GM19467 (cell line): Measurements from ENCODE around the gene NKX1-1.

ENCODE experiments used
- ATAC-seq: cut with Tn5 transposase; IDR thresholded peaks from one replicate; pipeline ENCODE4 v1.9.1; 2021; ENCODE audit warnings: mild to moderate bottlenecking, moderate library complexity; ENCODE audit not compliant: unreplicated experiment

The NKX1-1 gene

GRCh38 chr4:1362046-1362445 lies 44.2 kb downstream of the NKX1-1 start:
- ATAC-seq: no peak

DNA sequence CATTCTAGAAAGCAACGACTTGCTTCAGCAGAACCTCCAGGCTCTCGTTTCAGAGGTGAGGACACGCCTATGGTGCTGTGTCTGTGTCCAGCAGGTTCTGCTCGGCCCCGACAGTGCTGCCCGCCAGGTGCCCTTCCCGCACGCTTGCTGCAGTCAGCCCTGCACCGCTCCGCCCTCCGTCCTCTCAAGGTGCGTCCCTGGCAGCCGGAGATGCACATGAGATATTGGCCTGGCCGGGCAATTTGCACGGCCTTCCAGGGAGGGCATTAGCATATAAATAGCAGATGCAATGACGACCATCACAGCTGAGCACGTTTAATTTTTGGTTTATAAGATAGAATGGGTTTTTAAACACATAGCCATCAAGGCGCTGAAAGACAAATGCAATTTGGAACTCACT lies 44.8 kb downstream of the NKX1-1 start:
- no peak for ATAC-seq

DNA sequence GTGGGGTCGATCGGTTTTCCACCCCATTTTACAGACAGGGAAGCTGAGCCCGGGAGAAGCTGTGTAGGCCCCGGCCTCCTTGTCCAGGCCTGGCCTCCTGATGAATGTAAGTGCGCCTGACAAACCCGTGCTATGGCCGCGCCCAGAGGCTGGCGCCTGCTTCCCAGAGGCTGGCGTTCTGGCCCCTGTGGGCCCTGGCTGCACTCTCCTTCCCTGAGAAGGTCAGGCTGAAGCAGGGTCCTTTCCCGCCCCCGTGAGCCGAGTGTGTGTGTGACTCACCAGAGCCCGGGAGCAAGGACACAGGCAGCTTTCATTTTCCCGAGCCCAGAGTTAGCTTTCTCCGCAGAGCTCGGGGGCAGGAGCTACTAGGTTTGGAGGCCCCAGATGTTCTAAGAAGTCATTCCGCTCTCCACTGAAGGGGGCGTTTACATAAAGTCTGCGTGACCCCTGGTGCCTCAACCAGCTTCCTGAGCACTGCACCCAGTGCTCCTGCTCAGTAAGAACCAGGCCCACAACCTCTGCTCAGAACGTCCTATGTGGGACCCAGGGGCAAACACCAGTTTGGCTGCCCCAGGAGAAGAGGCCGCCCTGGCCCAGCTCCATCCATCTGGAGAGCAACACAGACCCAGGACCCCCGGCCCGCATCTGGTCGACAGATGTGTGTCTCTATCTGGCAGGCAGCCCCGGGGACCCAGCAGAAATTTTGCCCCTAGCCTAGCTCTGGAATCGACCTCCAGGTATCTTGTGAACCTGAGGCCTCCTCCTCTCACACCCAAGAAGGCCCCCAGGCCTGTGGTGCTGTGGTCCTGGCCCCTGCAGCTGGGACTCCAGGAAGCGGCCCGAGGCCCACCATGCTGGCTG lies 45.6 kb downstream of the NKX1-1 start:
- ATAC-seq: no peak

GRCh38 chr4:1359976-1360375 lies 46.3 kb downstream of the NKX1-1 start:
- ATAC-seq: no peak

GRCh38 chr4:1359144-1359501 lies 47.1 kb downstream of the NKX1-1 start:
- no peak for ATAC-seq

DNA sequence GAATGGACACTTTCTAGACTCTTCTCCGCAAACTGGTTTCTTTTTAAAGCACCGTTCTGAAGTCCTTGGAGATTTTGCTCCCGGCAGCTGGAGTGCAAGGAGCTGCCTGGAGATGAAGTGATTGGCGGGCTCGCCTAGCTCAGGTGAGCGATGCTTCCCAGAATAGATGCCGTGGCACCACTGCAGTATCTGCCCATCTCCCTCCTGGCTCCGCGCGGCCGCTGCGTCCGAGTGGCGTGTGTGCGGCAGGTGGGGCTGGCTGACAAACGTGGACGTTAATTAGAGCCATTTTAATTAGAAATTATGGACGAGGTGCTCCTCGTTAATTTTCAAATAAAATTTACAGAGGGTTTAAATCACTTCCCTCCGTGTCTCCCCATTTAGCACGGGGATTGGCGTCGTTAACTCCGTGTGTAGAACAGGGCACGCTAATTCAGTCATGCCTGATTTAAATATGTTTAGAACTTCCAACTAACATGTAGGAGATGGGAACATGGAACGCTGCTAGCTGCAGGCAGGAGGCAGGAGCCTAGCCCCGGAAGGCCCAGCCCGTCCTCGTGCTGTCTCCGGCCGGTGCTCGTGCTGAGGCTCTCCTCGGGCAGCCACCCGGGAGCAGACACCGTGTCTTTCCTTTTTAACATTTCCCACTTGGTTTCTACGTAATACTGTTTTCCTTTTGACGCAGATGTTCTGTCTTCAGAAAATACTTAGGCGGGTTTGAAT lies 47.7 kb downstream of the NKX1-1 start:
- no peak for ATAC-seq

- no peak for ATAC-seq
Observed at GRCh38 chr4:1357356-1358248, 48.6 kb downstream of the NKX1-1 start.

- ATAC-seq: no peak
Observed at GRCh38 chr4:1356181-1356998, 49.9 kb downstream of the NKX1-1 start.

DNA sequence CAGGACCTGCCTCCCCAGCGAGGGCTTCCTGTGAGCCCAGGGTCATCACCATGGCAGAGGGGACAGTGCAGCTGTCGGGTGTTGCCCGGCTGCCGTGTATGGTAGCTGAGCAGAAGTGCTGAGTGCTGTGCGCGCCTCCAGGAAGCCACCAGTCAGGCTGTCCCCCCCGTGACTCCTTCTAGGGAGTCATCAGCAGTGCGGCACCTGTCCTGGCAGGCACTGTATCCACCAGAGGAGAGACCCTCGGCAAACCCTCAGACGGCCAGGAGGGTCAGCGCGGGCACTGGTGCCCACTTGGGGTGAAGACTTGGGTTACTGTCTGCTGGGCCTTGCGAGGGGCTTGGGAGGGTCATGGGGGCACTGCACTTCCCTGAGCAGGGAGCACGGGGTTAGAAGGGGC lies 50.9 kb downstream of the NKX1-1 start:
- no peak for ATAC-seq

GRCh38 chr4:1354983-1355275 lies 51.3 kb downstream of the NKX1-1 start:
- no peak for ATAC-seq

DNA sequence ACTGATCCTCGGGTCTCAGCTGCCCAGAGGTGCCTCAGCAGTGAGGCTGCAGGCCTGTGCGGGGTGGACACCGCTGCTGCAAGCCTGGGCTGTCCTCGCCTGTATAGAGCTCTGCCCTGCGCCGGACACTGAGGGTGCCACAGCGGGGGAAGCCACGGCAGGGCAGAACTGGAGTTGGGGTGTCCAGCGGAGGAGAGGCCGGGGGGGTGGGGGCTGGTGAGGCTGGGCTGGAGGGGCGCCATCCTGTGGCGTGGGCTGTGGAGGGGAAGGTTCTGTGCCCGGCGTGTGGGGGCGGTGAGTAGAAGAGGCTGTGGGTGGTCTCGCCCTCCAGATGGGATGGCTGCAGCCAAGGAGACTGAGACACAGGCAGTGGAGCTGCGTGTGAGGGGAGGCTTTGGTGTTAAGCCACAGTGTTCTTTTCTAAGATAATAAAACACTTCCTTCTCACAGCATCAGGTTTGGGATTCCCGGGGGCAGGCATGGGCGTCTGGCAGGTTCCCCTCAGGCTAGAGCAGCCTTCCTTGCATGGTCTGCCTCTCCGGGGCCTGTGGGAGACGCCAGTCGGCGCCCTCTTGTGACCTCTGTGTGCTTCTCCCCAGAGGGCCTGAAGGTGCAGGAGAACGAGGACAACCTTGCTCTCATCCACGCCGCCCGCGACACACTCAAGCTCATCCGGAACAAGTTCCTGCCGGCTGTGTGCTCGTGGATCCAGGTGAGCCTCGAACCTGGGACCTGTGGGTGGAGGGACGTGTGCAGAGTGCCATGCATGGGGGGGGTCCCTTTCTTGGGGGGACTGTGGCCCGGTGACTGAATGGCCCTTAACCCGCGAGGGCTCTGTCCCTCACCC lies 51.9 kb downstream of the NKX1-1 start:
- ATAC-seq: no peak

DNA sequence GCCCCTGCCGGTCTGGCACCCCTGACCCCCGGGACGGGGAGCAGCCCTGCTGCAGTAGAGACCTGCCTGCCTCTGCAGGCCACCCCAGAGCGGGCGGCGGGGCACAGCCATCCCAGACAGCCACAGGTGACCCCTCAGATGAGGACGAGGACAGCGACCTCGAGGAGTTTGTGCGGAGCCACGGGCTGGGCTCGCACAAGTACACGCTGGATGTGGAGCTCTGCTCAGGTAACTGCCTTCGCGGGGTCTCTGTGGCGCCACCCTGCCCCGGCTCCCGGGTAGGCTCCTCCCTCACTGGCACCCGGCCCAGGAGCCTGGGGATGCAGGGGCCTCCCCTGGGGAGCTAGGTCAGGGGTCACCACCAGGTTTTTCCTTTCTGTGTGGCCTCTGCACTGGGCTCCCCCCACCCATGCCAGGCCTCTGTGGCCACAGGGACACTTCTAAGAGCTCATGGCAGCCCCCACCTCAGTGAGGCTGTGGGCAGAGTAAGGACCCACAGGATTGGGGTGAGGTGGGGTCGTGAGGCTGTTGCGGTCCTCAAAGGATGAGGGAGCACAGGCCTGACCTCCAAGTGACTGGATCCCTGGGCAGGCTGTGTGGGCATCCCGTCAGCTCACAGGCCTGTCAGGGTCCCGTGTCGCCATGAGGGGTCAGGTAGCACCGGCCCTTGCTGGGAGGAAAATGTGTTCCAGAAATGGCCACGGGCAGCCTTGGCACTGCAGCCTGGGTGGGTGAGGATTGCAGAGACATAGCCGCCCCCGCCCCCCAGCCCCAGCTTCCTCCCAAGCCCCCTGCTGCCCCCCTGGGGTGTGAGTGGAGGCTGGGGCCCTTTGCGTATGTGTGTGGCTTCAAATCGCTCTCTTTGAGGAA lies 52.8 kb downstream of the NKX1-1 start:
- no peak for ATAC-seq
